GM23338 (cell line): Measurements from ENCODE around the gene TGFB1. TPM values are rescaled to one million over a fixed set of nuclear protein-coding genes. Genes with fewer than 3 reads are reported as not detected.

ENCODE experiments used
- ATAC-seq: fragments of 200-7000 bp; cut with Tn5 transposase; 3 replicates; pipeline ENCODE4 v1.9.1; 2020
- DNase-seq: peaks from one replicate; pipeline ENCODE4 v3.0.0-alpha.2; 2015; ENCODE audit warnings: low spot score
- H2AFZ ChIP-seq: fragments of 200-600 bp; sonication (generic); 2 replicates; pipeline ENCODE4 v1.8.0; 2016; ENCODE audit warnings: antibody characterized with exemption, mild to moderate bottlenecking, moderate library complexity
- H3F3A ChIP-seq: fragments of 200-600 bp; sonication (generic); replicated peaks from 2 replicates; pipeline ENCODE4 v1.8.0; 2017; ENCODE audit warnings: antibody characterized with exemption, mixed run types, low read depth
- H3K27ac ChIP-seq: fragments of 200-600 bp; sonication (generic); 2 replicates; pipeline ENCODE4 v1.6.1; 2016; ENCODE audit warnings: low read depth
- H3K27me3 ChIP-seq: fragments of 200-600 bp; sonication (generic); 2 replicates; pipeline ENCODE4 v1.8.0; 2016; ENCODE audit warnings: mild to moderate bottlenecking, mixed run types, moderate library complexity; ENCODE audit not compliant: insufficient read depth
- H3K36me3 ChIP-seq: fragments of 200-600 bp; sonication (generic); 2 replicates; pipeline ENCODE4 v1.8.0; 2016; ENCODE audit warnings: mild to moderate bottlenecking; ENCODE audit not compliant: insufficient read depth
- H3K4me1 ChIP-seq: fragments of 200-600 bp; sonication (generic); 2 replicates; pipeline ENCODE4 v1.8.0; 2016; ENCODE audit warnings: mild to moderate bottlenecking, moderate library complexity; ENCODE audit not compliant: insufficient read depth
- H3K4me2 ChIP-seq: fragments of 200-600 bp; sonication (generic); 2 replicates; pipeline ENCODE4 v1.7.1; 2017; ENCODE audit warnings: mixed run types
- H3K4me3 ChIP-seq: fragments of 200-600 bp; sonication (generic); 2 replicates; pipeline ENCODE4 v1.6.1; 2016; ENCODE audit warnings: mixed run types
- H3K79me2 ChIP-seq: fragments of 200-600 bp; sonication (generic); replicated peaks from 2 replicates; pipeline ENCODE4 v1.8.0; 2017; ENCODE audit warnings: mild to moderate bottlenecking; ENCODE audit not compliant: insufficient read depth
- H3K9me2 ChIP-seq: fragments of 200-600 bp; sonication (generic); 2 replicates; pipeline ENCODE4 v1.8.0; 2017; ENCODE audit not compliant: insufficient read depth
- H4K20me1 ChIP-seq: fragments of 200-600 bp; sonication (generic); replicated peaks from 2 replicates; pipeline ENCODE4 v1.8.0; 2017; ENCODE audit warnings: mild to moderate bottlenecking; ENCODE audit not compliant: insufficient read depth
- H3K27ac Mint-ChIP-seq: 2 replicates; pipeline ENCODE4 v1.8.0; 2020; ENCODE audit warnings: inconsistent platforms, mild to moderate bottlenecking, moderate library complexity, mixed read lengths
- H3K27me3 Mint-ChIP-seq: 3 replicates; pipeline ENCODE4 v1.8.0; 2022; ENCODE audit warnings: low read depth, mild to moderate bottlenecking, moderate library complexity, mixed read lengths, inconsistent platforms; ENCODE audit not compliant: insufficient read depth, poor library complexity
- H3K36me3 Mint-ChIP-seq: 3 replicates; pipeline ENCODE4 v1.8.0; 2021; ENCODE audit warnings: low read depth, mild to moderate bottlenecking, inconsistent platforms, moderate library complexity, mixed read lengths
- H3K4me1 Mint-ChIP-seq: 3 replicates; pipeline ENCODE4 v1.8.0; 2020; ENCODE audit warnings: mild to moderate bottlenecking, inconsistent platforms, mixed read lengths
- H3K4me3 Mint-ChIP-seq: 3 replicates; pipeline ENCODE4 v1.8.0; 2021; ENCODE audit warnings: moderate library complexity, mild to moderate bottlenecking, inconsistent platforms, mixed read lengths
- H3K9me3 Mint-ChIP-seq: 3 replicates; pipeline ENCODE4 v1.8.0; 2020; ENCODE audit warnings: moderate library complexity, mild to moderate bottlenecking, inconsistent platforms, mixed read lengths
- CTCF ChIP-seq, 2 experiments: fragments of 200-600 bp in 1 of 2; sonication (generic) in 1 of 2; conservative IDR thresholded peaks; 2 replicates each; pipeline versions ENCODE4 v1.5.1 to v1.6.1; 2016 to 2017; ENCODE audit warnings: antibody characterized with exemption in 2 of 2, low read depth in 2 of 2, mild to moderate bottlenecking in 2 of 2, moderate library complexity in 1 of 2
- EZH2 ChIP-seq: fragments of 200-600 bp; sonication (generic); IDR thresholded peaks from one replicate; pipeline ENCODE4 v1.8.0; 2017; ENCODE audit warnings: antibody characterized with exemption, mild to moderate bottlenecking, low read depth; ENCODE audit not compliant: unreplicated experiment
- EZH2phosphoT487 ChIP-seq: fragments of 200-600 bp; sonication (generic); IDR thresholded peaks from one replicate; pipeline ENCODE4 v1.8.1; 2018; ENCODE audit warnings: antibody characterized with exemption; ENCODE audit not compliant: unreplicated experiment
- JUNB ChIP-seq: IDR thresholded peaks from one replicate; pipeline ENCODE4 v1.6.1; 2016; ENCODE audit warnings: antibody characterized with exemption; ENCODE audit not compliant: unreplicated experiment
- NANOG ChIP-seq: IDR thresholded peaks from 2 replicates; pipeline ENCODE4 v1.6.1; 2016; ENCODE audit warnings: antibody characterized with exemption, borderline replicate concordance
- POLR2AphosphoS5 ChIP-seq: IDR thresholded peaks from 2 replicates; pipeline ENCODE4 v1.6.1; 2016; ENCODE audit warnings: antibody characterized with exemption, low read depth
- REST ChIP-seq: IDR thresholded peaks from one replicate; pipeline ENCODE4 v1.6.1; 2018; ENCODE audit warnings: antibody characterized with exemption; ENCODE audit not compliant: unreplicated experiment
- STAT1 ChIP-seq: IDR thresholded peaks from one replicate; pipeline ENCODE4 v1.6.1; 2016; ENCODE audit warnings: antibody characterized with exemption; ENCODE audit not compliant: unreplicated experiment
- ZNF114 ChIP-seq: fragments of 250-450 bp; sonication (Bioruptor Pico); IDR thresholded peaks from 2 replicates; pipeline ENCODE4 v1.5.0; 2020; ENCODE audit warnings: mild to moderate bottlenecking, moderate library complexity
- ZNF331 ChIP-seq: fragments of 250-450 bp; sonication (Bioruptor Pico); IDR thresholded peaks from 2 replicates; pipeline ENCODE4 v1.5.0; 2020; ENCODE audit warnings: low read depth, mild to moderate bottlenecking, moderate library complexity
- polyA plus RNA-seq: library from polyadenylated mRNA; unstranded; fragments of >200 nt; fragmentation: Nextera tagmentation; extraction: Ambion mirVana; gene quantifications from 2 replicates; pipeline ENCODE4 v1.2.1, GENCODE V29; 2016
- total RNA-seq: library from RNA; depleted of rRNA; stranded (reverse); fragments of >200 nt; shearing (Covaris generic); gene quantifications from 2 replicates; pipeline ENCODE4 v1.2.3, GENCODE V29; 2014

Gene TGFB1
- total and polyA plus RNA-seq, 2 experiments from 2014 or later = 0.99 to 7.9 TPM

GRCh38 chr19:41392775-41393174 is 39.1 kb upstream of the TGFB1 start (continued):
- TF ChIP-seq REST (no peak), POLR2AphosphoS5 (no peak), STAT1 (no peak), JUNB (no peak), EZH2 (no peak)

- Histone ChIP-seq H3K9me2 (no peaks in the 10 kb centered on the region), H3K4me2 (no peak overlapping the region), H3K27me3 (no peaks in the 10 kb centered on the region), H3K27ac (no peak overlapping the region), H3K4me3 (no peak overlapping the region), H3K4me1 (peaks cover 7% of the 10 kb centered on the region; the same call in 1 of the 2 replicates), H2AFZ (no peak overlapping the region), H4K20me1 (peaks cover 12% of the 10 kb centered on the region; the same call in 1 of the 2 replicates), H3F3A (no peaks in the 10 kb centered on the region), H3K79me2 (peaks cover 17% of the 10 kb centered on the region), H3K36me3 (peaks cover 13% of the 10 kb centered on the region; the same call in 1 of the 2 replicates)
- Mint-ChIP-seq H3K36me3 (peaks cover 44% of the 10 kb centered on the region), H3K9me3 (no peaks in the 10 kb centered on the region), H3K4me1 (peaks cover 10% of the 10 kb centered on the region), H3K27ac (no peak overlapping the region), H3K27me3 (peaks cover 4% of the 10 kb centered on the region), H3K4me3 (no peak overlapping the region)
- ATAC-seq (no peak), DNase-seq (no peak)
- TF ChIP-seq JUNB (no peak), ZNF114 (CRISPR knock-in tag) (no peak), CTCF (conservative IDR thresholded peaks at IDR 0.05; ENCODE audit: low read depth in 2 of 2) (no peak)
Measured at GRCh38 chr19:41391618-41392017, 37.9 kb upstream of the TGFB1 start.

- Histone ChIP-seq H3K27me3 (no peaks in the 10 kb centered on the region), H3K4me2 (no peak overlapping the region), H3K27ac (no peak overlapping the region), H3K79me2 (no peaks in the 10 kb centered on the region), H3K36me3 (peaks cover 11% of the 10 kb centered on the region; the same call in 1 of the 2 replicates), H3F3A (0 out of 2 replicates have a peak, but pooled peaks cover 4% of the 10 kb centered on the region), H3K4me1 (no peaks in the 10 kb centered on the region), H3K4me3 (no peak overlapping the region), H3K9me2 (no peaks in the 10 kb centered on the region), H2AFZ (no peak overlapping the region), H4K20me1 (0 out of 2 replicates have a peak, but pooled peaks cover 6% of the 10 kb centered on the region)
- ATAC-seq (no peak), DNase-seq (no peak)
- no peaks in the 10 kb centered on the region for H3K4me1 Mint-ChIP-seq
- H3K27ac Mint-ChIP-seq = no peak overlapping the region
- H3K9me3 Mint-ChIP-seq = peaks cover 3% of the 10 kb centered on the region; the same call in 1 of the 3 replicates
- peaks cover 41% of the 10 kb centered on the region for H3K36me3 Mint-ChIP-seq
- no peak overlapping the region for H3K4me3 Mint-ChIP-seq
- H3K27me3 Mint-ChIP-seq = peaks cover 2% of the 10 kb centered on the region
- TF ChIP-seq JUNB (no peak), ZNF331 (CRISPR knock-in tag) (no peak), ZNF114 (CRISPR knock-in tag) (no peak), REST (no peak), NANOG (no peak), EZH2phosphoT487 (no peak), POLR2AphosphoS5 (no peak)
Measured at GRCh38 chr19:41386442-41386841, 32.7 kb upstream of the TGFB1 start.
